Lung (tissue), 12 donors: ENCODE results near the gene PDGFD. TPM values are rescaled to one million over a fixed set of nuclear protein-coding genes. Genes with fewer than 3 reads are reported as not detected.

Experiments used
- ATAC-seq: fragments of 200-7000 bp; cut with Tn5 transposase; one replicate; pipeline ENCODE4 v1.9.1; 2020; ENCODE audit warnings: moderate number of reproducible peaks; ENCODE audit not compliant: insufficient read depth, low FRiP score
- DNase-seq, 3 donors: peaks; one replicate each; pipeline ENCODE4 v3.0.0-alpha.2; 2013 to 2017
- H3K27ac ChIP-seq, 2 donors: one replicate each; pipeline ENCODE4 v1.5.1; 2013; ENCODE audit warnings: mild to moderate bottlenecking in 2 of 2, moderate library complexity in 2 of 2, control low read depth in 1 of 2, inconsistent platforms in 1 of 2, low read depth in 1 of 2, low read length in 1 of 2
- H3K27me3 ChIP-seq, 3 donors: one replicate each; pipeline ENCODE4 v1.5.1; 2013; ENCODE audit warnings: low read length in 2 of 3; ENCODE audit not compliant: control insufficient read depth in 3 of 3, insufficient read depth in 3 of 3
- H3K36me3 ChIP-seq, 4 donors: one replicate each; pipeline ENCODE4 v1.5.1; 2013; ENCODE audit warnings: low read length in 4 of 4, mild to moderate bottlenecking in 1 of 4, moderate library complexity in 1 of 4; ENCODE audit not compliant: control insufficient read depth in 4 of 4, insufficient read depth in 4 of 4
- H3K4me1 ChIP-seq, 5 donors: one replicate each; pipeline ENCODE4 v1.5.1; 2013; ENCODE audit warnings: low read length in 5 of 5, mild to moderate bottlenecking in 2 of 5, moderate library complexity in 1 of 5; ENCODE audit not compliant: control insufficient read depth in 5 of 5, insufficient read depth in 5 of 5
- H3K4me3 ChIP-seq: one replicate; pipeline ENCODE4 v1.5.1; 2013; ENCODE audit warnings: mild to moderate bottlenecking, control low read depth, moderate library complexity
- H3K9ac ChIP-seq, 2 donors: one replicate each; pipeline ENCODE4 v1.5.1; 2013; ENCODE audit warnings: low read length in 2 of 2, control low read depth in 1 of 2; ENCODE audit not compliant: insufficient read depth in 1 of 2
- H3K9me3 ChIP-seq, 4 donors: one replicate each; pipeline ENCODE4 v1.5.1; 2013; ENCODE audit warnings: low read length in 3 of 4, mild to moderate bottlenecking in 1 of 4, moderate library complexity in 1 of 4; ENCODE audit not compliant: control insufficient read depth in 4 of 4, insufficient read depth in 3 of 4
- CTCF ChIP-seq: IDR thresholded peaks from 2 replicates; pipeline ENCODE4 v1.5.1; 2012; ENCODE audit warnings: mild to moderate bottlenecking; ENCODE audit errors: control extremely low read depth, extremely low read depth
- WGBS, 2 donors: extraction: QIAGEN DNeasy Blood & Tissue Kit; methylation state at CpG; one replicate each; pipeline ENCODE4 v1.1.7; 2013; 5-methylcytosine and 5-hydroxymethylcytosine counted together
- polyA plus RNA-seq, 2 donors: library from polyadenylated mRNA; stranded (reverse); fragments of 200-250 nt; gene quantifications; one replicate each; pipeline ENCODE4 v1.2.1, GENCODE V29; 2013
- total RNA-seq, 2 donors: library from RNA; depleted of rRNA in 1 of 2; stranded (reverse); fragments of >200 nt in 1 of 2; gene quantifications; one replicate each; pipeline ENCODE4 v1.2.1, GENCODE V29; 2014 to 2021
- donor health status: control.
- donor health status: control.
- donor health status: Bipolar disorder and iron deficiency.
- donor health status: healthy.
- donor health status: DM: yes; HTN: yes; CAD: no.

PDGFD gene
- total and polyA plus RNA-seq, 4 donors = 0.71 to 10.6 (median 1.4) TPM

DNA sequence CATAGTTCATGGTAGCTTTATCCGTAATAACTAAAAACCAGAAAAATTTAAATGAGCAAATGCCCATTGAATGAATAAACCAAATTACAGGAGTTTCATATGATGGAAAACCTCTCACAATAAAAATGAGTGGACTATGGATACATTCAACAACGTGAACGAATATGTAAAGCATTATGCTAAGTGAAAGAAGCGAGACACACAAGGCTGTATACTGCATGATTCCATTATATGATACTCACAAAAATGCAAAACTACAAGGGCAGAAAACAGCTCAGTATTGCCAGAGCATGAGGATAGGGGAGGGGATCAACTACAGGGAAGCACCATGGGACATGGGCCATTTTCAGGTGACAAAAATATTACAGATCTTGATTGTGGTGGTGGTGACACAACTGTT lies 105.3 kb downstream of the PDGFD start:
- no peaks in the 10 kb centered on the region for H3K27me3 ChIP-seq
- no peaks in the 10 kb centered on the region for H3K36me3 ChIP-seq
- H3K27ac ChIP-seq = no peak overlapping the region
- H3K4me1 ChIP-seq = peaks cover 0 to 4% (median 0%) of the 10 kb centered on the region in 5 donors
- H3K9ac ChIP-seq = no peak overlapping the region
- TF ChIP-seq CTCF = no peak
- 98% methylated on average over 4 of the region's 4 CpGs for WGBS, 2 donors
- DNase-seq (no peak), ATAC-seq (no peak)
- no peaks in the 10 kb centered on the region for H3K9me3 ChIP-seq
- no peak overlapping the region for H3K4me3 ChIP-seq

- no peak overlapping the region for H3K27ac ChIP-seq
- DNase-seq (no peak), ATAC-seq (no peak)
- H3K27me3 ChIP-seq = no peaks in the 10 kb centered on the region
- H3K9ac ChIP-seq = no peak overlapping the region
- H3K9me3 ChIP-seq = no peaks in the 10 kb centered on the region
- 93% methylated on average over 5 of the region's 5 CpGs for WGBS, 2 donors
- no peak for TF ChIP-seq CTCF
- no peak overlapping the region for H3K4me3 ChIP-seq
- H3K36me3 ChIP-seq = no peaks in the 10 kb centered on the region
- H3K4me1 ChIP-seq = peaks cover 0 to 4% (median 0%) of the 10 kb centered on the region in 5 donors
Observed at GRCh38 chr11:104057908-104058307, 106.0 kb downstream of the PDGFD start.

- no peak overlapping the region for H3K27ac ChIP-seq
- 92 to 93% methylated on average over 1 of the region's 1 CpG for WGBS, 2 donors
- H3K4me3 ChIP-seq = no peak overlapping the region
- H3K4me1 ChIP-seq = peaks cover 0 to 4% (median 0%) of the 10 kb centered on the region in 5 donors
- no peak overlapping the region for H3K9ac ChIP-seq
- no peaks in the 10 kb centered on the region for H3K9me3 ChIP-seq
- ATAC-seq (no peak), DNase-seq (no peak)
- H3K36me3 ChIP-seq = no peaks in the 10 kb centered on the region
- TF ChIP-seq CTCF = no peak
- no peaks in the 10 kb centered on the region for H3K27me3 ChIP-seq
Observed at GRCh38 chr11:104055596-104055995, 108.4 kb downstream of the PDGFD start.

GRCh38 chr11:104054911-104055529 lies 108.9 kb downstream of the PDGFD start:
- 74 to 86% methylated on average over 4 of the region's 4 CpGs for WGBS, 2 donors
- ATAC-seq (no peak), DNase-seq (no peak)
- Histone ChIP-seq H3K9ac (no peak overlapping the region), H3K36me3 (no peaks in the 10 kb centered on the region), H3K4me3 (no peak overlapping the region), H3K9me3 (no peaks in the 10 kb centered on the region), H3K4me1 (peaks cover 0 to 4% (median 0%) of the 10 kb centered on the region in 5 donors), H3K27me3 (no peaks in the 10 kb centered on the region), H3K27ac (no peak overlapping the region)
- no peak for TF ChIP-seq CTCF
